A549 (cell line): Measurements from ENCODE around the gene SASH1.

Source experiments
- BHLHE40 ChIP-seq: IDR thresholded peaks from 2 replicates; pipeline ENCODE4 v1.6.1; 2012; ENCODE audit warnings: low read depth, low read length, inconsistent platforms
- CBX2 ChIP-seq: fragments of 200-600 bp; sonication (generic); IDR thresholded peaks from 2 replicates; pipeline ENCODE4 v1.6.1; 2016; ENCODE audit warnings: low read depth, mild to moderate bottlenecking, borderline replicate concordance
- RAD21 ChIP-seq, 2 experiments: fragments of >200 bp in 1 of 2; sonication (Bioruptor Twin) in 1 of 2; formaldehyde crosslinking in 1 of 2; IDR thresholded peaks in 1 of 2; conservative IDR thresholded peaks in 1 of 2; 2 replicates in 1 of 2; 3 replicates in 1 of 2; pipeline ENCODE4 v1.6.1; 2012 to 2018; ENCODE audit warnings: inconsistent platforms in 1 of 2
- TF ChIP-seq, protein P1 (sequence below): fragments of >200 bp; sonication (Bioruptor Twin); formaldehyde crosslinking; IDR thresholded peaks from 3 replicates; pipeline ENCODE4 v1.5.1; 2016

DNA sequence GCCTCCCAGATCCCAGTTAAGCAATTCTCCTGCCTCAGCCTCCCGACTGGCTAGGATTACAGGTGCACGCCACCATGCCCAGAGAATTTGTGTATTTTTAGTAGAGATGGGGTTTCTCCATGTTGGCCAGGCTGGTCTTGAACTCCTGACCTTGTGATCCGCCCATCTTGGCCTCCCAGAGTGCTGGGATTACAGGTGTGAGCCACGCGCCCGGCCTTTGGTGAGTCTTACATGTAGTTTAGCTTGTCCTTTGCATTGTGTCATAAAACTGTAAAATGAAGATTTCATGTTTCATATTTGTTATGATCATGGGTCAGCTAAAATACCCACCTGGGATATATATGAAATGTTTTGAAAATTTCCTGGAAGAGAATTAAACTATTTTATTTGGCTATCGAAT, 183.5 kb downstream of the SASH1 start:
- TF ChIP-seq RAD21 (conservative IDR thresholded peaks at IDR 0.05 in 1 of 2, IDR thresholded peaks at IDR 0.05 in 1 of 2): no peak
- TF ChIP-seq CBX2: no peak
- TF ChIP-seq, protein P1, sequence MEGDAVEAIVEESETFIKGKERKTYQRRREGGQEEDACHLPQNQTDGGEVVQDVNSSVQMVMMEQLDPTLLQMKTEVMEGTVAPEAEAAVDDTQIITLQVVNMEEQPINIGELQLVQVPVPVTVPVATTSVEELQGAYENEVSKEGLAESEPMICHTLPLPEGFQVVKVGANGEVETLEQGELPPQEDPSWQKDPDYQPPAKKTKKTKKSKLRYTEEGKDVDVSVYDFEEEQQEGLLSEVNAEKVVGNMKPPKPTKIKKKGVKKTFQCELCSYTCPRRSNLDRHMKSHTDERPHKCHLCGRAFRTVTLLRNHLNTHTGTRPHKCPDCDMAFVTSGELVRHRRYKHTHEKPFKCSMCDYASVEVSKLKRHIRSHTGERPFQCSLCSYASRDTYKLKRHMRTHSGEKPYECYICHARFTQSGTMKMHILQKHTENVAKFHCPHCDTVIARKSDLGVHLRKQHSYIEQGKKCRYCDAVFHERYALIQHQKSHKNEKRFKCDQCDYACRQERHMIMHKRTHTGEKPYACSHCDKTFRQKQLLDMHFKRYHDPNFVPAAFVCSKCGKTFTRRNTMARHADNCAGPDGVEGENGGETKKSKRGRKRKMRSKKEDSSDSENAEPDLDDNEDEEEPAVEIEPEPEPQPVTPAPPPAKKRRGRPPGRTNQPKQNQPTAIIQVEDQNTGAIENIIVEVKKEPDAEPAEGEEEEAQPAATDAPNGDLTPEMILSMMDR: no peak
- no peak for TF ChIP-seq BHLHE40
